ENCODE results near the gene SGTA.

- TF ChIP-seq CTCF (IDR thresholded peaks at IDR 0.05) (no peak), POLR2A (IDR thresholded peaks at IDR 0.05) (no peak)
Observed at GRCh38 chr19:2797280-2797679, 14.2 kb upstream of the SGTA start.
